Measurements from ENCODE around the gene GNPDA1.

Gene GNPDA1

DNA sequence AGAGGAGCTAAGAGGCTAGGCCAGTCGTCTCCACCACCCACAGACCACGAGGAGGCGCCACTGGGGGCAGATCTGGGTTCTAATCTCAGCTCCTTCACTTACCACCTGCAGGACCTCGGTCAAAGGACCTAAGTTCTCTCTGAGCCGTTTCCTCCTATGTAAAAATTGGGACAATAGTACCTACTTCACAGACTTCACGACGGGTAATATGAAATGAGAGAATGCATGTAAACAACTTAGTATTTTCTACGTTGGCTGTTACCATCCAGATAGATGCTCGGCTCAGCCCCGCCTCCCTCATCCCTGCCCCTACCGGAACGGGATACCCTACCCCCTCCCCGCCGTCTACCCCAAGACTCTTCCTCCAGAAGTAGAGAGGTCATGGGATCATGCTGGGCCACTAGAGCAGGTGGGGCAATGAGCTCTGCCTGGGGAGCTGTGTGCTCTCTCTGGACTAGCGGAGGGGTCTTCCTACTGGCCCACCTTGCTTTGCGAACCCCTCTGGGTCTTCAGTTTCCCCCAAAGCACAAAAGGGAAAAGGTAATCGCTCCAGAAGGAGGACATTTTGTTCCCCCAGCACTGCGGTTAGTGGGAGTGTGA, 541 bp downstream of the GNPDA1 start:
- ChIA-PET POLR2A (interaction anchor here (0.6 kb wide), 1 partner anchor 43 kb away, joined by 3 read pairs; the partner anchor contains the start of gene RNF14), CTCF (interaction anchor here (1.0 to 11.1 kb wide), 13 partner anchors 13 to 421 kb away, joined by 3 to 225 read pairs (median 6); partner anchors contain the start of gene RNF14)
- TF ChIP-seq, protein P1, sequence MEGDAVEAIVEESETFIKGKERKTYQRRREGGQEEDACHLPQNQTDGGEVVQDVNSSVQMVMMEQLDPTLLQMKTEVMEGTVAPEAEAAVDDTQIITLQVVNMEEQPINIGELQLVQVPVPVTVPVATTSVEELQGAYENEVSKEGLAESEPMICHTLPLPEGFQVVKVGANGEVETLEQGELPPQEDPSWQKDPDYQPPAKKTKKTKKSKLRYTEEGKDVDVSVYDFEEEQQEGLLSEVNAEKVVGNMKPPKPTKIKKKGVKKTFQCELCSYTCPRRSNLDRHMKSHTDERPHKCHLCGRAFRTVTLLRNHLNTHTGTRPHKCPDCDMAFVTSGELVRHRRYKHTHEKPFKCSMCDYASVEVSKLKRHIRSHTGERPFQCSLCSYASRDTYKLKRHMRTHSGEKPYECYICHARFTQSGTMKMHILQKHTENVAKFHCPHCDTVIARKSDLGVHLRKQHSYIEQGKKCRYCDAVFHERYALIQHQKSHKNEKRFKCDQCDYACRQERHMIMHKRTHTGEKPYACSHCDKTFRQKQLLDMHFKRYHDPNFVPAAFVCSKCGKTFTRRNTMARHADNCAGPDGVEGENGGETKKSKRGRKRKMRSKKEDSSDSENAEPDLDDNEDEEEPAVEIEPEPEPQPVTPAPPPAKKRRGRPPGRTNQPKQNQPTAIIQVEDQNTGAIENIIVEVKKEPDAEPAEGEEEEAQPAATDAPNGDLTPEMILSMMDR (IDR thresholded peaks at IDR 0.05; ENCODE audit: control extremely low read depth, extremely low read depth, low read depth, missing control alignments): peak; percentile 28
- no peak for DNase-seq (ENCODE audit: extremely low spot score)

DNA sequence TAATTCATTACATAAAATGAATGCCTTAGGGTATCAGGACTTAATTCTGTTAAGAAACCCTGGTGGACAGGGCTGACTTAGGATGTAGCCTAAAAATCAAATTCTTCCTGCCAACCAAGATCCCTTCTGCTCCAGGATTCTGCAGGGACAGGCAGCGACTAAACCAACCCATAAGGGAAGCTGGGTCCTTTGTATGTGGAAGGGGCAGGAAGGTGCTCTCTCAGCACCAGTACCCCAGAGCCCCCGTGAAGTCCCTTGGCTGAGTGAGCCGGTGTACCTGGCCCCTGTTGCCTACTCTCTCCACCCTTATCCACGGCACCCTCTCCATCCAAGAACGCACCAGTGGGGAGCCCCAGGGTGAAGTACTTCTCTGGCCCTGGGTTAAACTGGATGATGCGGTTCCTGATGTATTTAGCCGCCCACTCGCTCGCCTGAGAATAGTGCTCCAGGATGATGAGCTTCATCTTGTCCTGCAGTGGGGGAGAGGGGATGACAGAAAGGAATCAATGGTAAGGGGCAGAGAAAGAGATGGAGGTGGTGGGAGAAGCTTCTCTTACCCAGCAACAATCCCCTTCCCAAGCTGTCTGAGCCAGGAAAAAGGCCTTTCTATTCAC, 1.1 kb downstream of the GNPDA1 start:
- DNase-seq (ENCODE audit: extremely low spot score): no peak
- CTCF ChIA-PET: interaction anchor here (1.0 to 11.1 kb wide), 12 partner anchors 13 to 420 kb away, joined by 3 to 225 read pairs (median 5); partner anchors contain the start of gene RNF14
- TF ChIP-seq, protein P1 (IDR thresholded peaks at IDR 0.05; ENCODE audit: control extremely low read depth, extremely low read depth, low read depth, missing control alignments): no peak
- POLR2A ChIA-PET: no interaction called here

DNA sequence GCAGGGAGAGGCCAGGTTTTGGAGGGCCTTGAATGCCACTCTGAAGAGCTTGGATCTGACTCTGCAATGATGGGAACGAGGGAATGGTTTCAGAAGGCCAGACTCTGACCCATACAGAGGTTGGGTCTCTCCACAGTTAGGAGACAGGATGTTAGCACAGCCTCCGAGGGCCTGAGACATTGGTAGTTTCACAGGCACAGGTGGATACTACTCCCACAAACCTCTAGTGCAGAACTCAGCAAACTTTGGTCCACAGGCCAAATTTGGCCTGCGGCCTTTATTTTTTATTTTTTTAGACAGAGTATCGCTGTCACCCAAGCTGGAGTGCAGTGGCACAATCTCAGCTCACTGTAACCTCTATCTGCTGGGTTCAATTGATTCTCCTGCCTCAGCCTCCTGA, 2.9 kb downstream of the GNPDA1 start:
- no peak for DNase-seq (ENCODE audit: extremely low spot score)
- ChIA-PET CTCF (interaction anchor here (1.5 to 11.1 kb wide), 3 partner anchors 12 to 41 kb away, joined by 4 to 225 read pairs (median 12); partner anchors contain the start of gene RNF14), POLR2A (no interaction called here)
- TF ChIP-seq, protein P1 (IDR thresholded peaks at IDR 0.05; ENCODE audit: control extremely low read depth, extremely low read depth, low read depth, missing control alignments): no peak

DNA sequence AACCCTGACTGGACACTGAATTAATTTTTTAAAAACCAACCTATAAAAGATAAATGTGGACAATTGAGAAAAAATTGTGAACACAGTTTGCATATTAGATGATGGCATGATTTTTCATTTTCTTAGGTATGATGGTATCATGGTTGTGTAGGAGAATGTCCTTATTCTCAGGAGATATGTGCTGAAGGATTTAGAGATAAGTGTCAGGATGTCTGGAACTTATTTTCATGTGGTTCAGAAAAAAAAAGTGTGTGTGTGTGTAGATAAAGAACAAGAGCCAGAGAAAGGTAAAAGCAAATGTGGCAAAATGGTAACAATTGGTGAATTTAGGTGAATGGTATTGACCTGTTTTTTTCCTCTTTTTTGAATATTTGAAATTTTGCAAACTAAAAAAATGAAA, 4.0 kb downstream of the GNPDA1 start:
- DNase-seq (ENCODE audit: extremely low spot score): no peak
- ChIA-PET POLR2A (no interaction called here), CTCF (interaction anchor here (0.6 to 11.1 kb wide), 4 partner anchors 13 to 417 kb away, joined by 3 to 225 read pairs (median 8); partner anchors contain the start of gene RNF14)
- TF ChIP-seq, protein P1 (IDR thresholded peaks at IDR 0.05; ENCODE audit: control extremely low read depth, extremely low read depth, low read depth, missing control alignments): no peak

DNA sequence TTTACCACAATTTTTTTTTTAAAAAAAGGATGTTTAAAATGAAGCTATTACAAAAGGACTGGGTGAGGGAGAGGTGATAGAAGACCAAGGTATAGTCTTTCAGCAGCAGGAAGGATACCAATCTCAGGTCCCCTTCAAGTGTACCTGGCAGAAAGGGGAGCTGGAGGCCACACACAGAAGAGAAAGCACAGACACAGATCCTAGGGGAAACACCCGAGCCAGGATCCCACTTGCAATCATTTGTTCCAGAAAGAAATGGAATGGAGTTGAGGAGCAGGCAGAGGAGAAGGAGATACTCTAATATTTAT, 5.6 kb downstream of the GNPDA1 start:
- TF ChIP-seq, protein P1 (IDR thresholded peaks at IDR 0.05; ENCODE audit: control extremely low read depth, extremely low read depth, low read depth, missing control alignments): no peak
- no peak for DNase-seq (ENCODE audit: extremely low spot score)
- ChIA-PET POLR2A (no interaction called here), CTCF (interaction anchor here (1.2 to 11.1 kb wide), 3 partner anchors 9 to 38 kb away, joined by 4 to 225 read pairs (median 5); partner anchors contain the start of gene RNF14)

DNA sequence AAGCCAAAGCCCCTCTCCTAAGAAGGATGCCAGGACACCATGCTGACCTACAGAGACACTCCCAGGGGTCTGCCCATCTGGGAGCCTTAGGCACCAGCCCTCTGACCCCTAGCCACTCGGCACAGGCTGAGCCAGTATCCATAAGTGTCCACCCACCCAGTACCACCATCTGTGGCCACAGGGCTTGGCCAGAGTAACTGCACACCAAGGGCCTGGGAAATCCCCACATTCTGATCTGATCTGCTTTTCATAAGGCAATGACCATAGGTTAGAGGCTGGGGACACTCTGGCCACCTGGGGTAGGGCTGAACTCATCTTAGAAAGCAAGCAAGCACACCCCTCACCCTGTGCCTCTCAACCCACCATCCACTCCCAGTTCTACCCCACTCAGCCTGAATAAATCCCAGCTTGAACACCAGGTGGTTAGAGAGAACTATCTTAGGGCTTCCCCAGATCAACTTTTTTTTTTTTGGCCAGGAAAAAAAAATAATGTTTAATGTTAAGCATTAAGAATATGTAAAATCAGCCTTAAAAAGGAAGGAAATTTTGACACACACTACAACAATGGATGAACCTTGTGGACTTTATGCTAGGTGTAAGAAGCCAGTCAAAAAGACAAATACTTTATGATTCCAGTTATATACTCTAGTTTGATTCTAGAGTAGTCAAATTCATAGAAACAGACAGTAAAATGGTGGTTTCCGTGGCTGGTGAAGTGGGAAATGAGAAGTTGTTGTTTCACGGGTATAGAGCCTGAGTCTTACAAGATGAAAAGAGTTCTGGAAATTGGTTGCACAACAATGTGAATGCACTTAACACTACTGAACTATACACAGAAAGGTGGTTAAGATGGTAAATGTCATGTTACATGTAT, 6.2 kb downstream of the GNPDA1 start:
- CTCF ChIA-PET: interaction anchor here (1.0 to 11.1 kb wide), 6 partner anchors 9 to 315 kb away, joined by 3 to 225 read pairs (median 4); partner anchors contain the start of gene RNF14
- TF ChIP-seq, protein P1 (IDR thresholded peaks at IDR 0.05; ENCODE audit: control extremely low read depth, extremely low read depth, low read depth, missing control alignments): no peak
- no peak for DNase-seq (ENCODE audit: extremely low spot score)
- POLR2A ChIA-PET: no interaction called here

All from GM10248 (cell line).